HCT116 (cell line): ENCODE results near the gene PGM3. TPM values are rescaled to one million over a fixed set of nuclear protein-coding genes. Genes with fewer than 3 reads are reported as not detected.

Source experiments
- ATAC-seq: fragments of 200-7000 bp; cut with Tn5 transposase; 2 replicates; pipeline ENCODE4 v1.9.1; 2020; ENCODE audit warnings: mild to moderate bottlenecking, moderate library complexity
- BruUV-seq: library from RNA; stranded (reverse); fragments of 400-500 nt; replicated peaks from 2 replicates; lab custom pipeline; 2021; lab: Mats Ljungman, UMichigan
- CTCF ChIA-PET: fragments of 300-600 bp; sonication (Branson Sonifier 250); formaldehyde crosslinking; loops from one replicate; lab custom pipeline; 2021; ENCODE audit warnings: antibody characterized with exemption; lab: Charles Lee
- POLR2A ChIA-PET: fragments of 300-600, 350-600 bp; sonication (Branson Sonifier 250); formaldehyde crosslinking; loops from one replicate; lab custom pipeline; 2021; ENCODE audit warnings: antibody characterized with exemption; lab: Charles Lee
- RAD21 ChIA-PET, 2 experiments: fragments of 300-600 bp; sonication (Branson Sonifier 250); formaldehyde crosslinking; loops; one replicate each; lab custom pipeline; 2023; ENCODE audit warnings: low total read pairs in 2 of 2; ENCODE audit not compliant: uncharacterized antibody in 2 of 2, unreplicated experiment in 2 of 2, low non-redundant PET in 1 of 2; lab: Charles Lee
- DNase-seq: peaks from one replicate; pipeline ENCODE4 v3.0.0-alpha.2; 2010; ENCODE audit warnings: low read depth, low spot score
- H2AFZ ChIP-seq: fragments of 200-600 bp; shearing (Covaris generic), sonication (generic); 2 replicates; pipeline ENCODE4 v1.6.1; 2017; ENCODE audit warnings: low read depth, mixed run types, mixed read lengths, antibody characterized with exemption, low read length; ENCODE audit not compliant: poor library complexity, severe bottlenecking
- H3K27ac ChIP-seq: 2 replicates; pipeline ENCODE4 v1.5.1; 2012; ENCODE audit warnings: low read depth, low read length
- H3K27me3 ChIP-seq: fragments of 200-600 bp; sonication (generic); 2 replicates; pipeline ENCODE4 v1.6.1; 2016; ENCODE audit warnings: mixed run types, low read length, mixed read lengths; ENCODE audit not compliant: insufficient read depth
- H3K36me3 ChIP-seq, 2 experiments: fragments of 200-500 bp in 1 of 2; fragments of 200-600 bp in 1 of 2; sonication (Bioruptor generic) in 1 of 2; sonication (generic) in 1 of 2; 2 replicates each; pipeline versions ENCODE4 v1.5.1 to v1.6.1; 2014 to 2016; ENCODE audit warnings: low read length in 2 of 2, inconsistent platforms in 1 of 2, mixed read lengths in 1 of 2, mixed run types in 1 of 2; ENCODE audit not compliant: insufficient read depth in 2 of 2, control insufficient read depth in 1 of 2
- H3K4me1 ChIP-seq, 2 experiments: fragments of 200-600 bp in 1 of 2; sonication (generic) in 1 of 2; 2 replicates each; pipeline versions ENCODE4 v1.5.1 to v1.6.1; 2012 to 2017; ENCODE audit warnings: low read length in 2 of 2, inconsistent platforms in 1 of 2, mild to moderate bottlenecking in 1 of 2, mixed read lengths in 1 of 2, mixed run types in 1 of 2, moderate library complexity in 1 of 2; ENCODE audit not compliant: insufficient read depth in 2 of 2, control insufficient read depth in 1 of 2
- H3K4me2 ChIP-seq: fragments of 200-600 bp; sonication (generic); 2 replicates; pipeline ENCODE4 v1.6.1; 2017; ENCODE audit warnings: mixed run types, low read length, mixed read lengths
- H3K4me3 ChIP-seq, 2 experiments: fragments of 200-600 bp in 1 of 2; sonication (generic) in 1 of 2; replicated peaks in 1 of 2; 2 replicates each; pipeline ENCODE4 v1.5.1; 2011 to 2016; ENCODE audit warnings: low read length in 2 of 2, control low read depth in 1 of 2, low read depth in 1 of 2, mild to moderate bottlenecking in 1 of 2, mixed read lengths in 1 of 2, mixed run types in 1 of 2
- H3K79me2 ChIP-seq: fragments of 200-600 bp; sonication (generic); 2 replicates; pipeline ENCODE4 v1.6.1; 2017; ENCODE audit warnings: mild to moderate bottlenecking, mixed run types, low read length, moderate library complexity, mixed read lengths; ENCODE audit not compliant: insufficient read depth
- H3K9ac ChIP-seq: fragments of 200-600 bp; sonication (generic); 2 replicates; pipeline ENCODE4 v1.6.1; 2016; ENCODE audit warnings: low read length, mixed read lengths
- H3K9me2 ChIP-seq: fragments of 200-600 bp; sonication (generic), shearing (Covaris generic); 2 replicates; pipeline ENCODE4 v1.6.1; 2017; ENCODE audit warnings: mixed run types, mild to moderate bottlenecking, moderate library complexity; ENCODE audit not compliant: insufficient read depth
- H3K9me3 ChIP-seq, 2 experiments: fragments of 200-500 bp in 1 of 2; fragments of 200-600 bp in 1 of 2; sonication (Bioruptor generic) in 1 of 2; sonication (generic) in 1 of 2; 2 replicates each; pipeline ENCODE4 v1.6.1; 2014 to 2017; ENCODE audit warnings: low read length in 2 of 2, mixed read lengths in 2 of 2, inconsistent platforms in 1 of 2, low read depth in 1 of 2, mild to moderate bottlenecking in 1 of 2, mixed run types in 1 of 2, moderate library complexity in 1 of 2; ENCODE audit not compliant: control insufficient read depth in 1 of 2, insufficient read depth in 1 of 2
- H4K20me1 ChIP-seq: fragments of 200-600 bp; sonication (generic), shearing (Covaris generic); 2 replicates; pipeline ENCODE4 v1.6.1; 2017; ENCODE audit warnings: mixed run types, mild to moderate bottlenecking, moderate library complexity; ENCODE audit not compliant: insufficient read depth
- JUND ChIP-seq: IDR thresholded peaks from 2 replicates; pipeline ENCODE4 v1.6.1; 2012
- MAX ChIP-seq: IDR thresholded peaks from 2 replicates; pipeline ENCODE4 v1.6.1; 2012
- POLR2AphosphoS5 ChIP-seq: IDR thresholded peaks from 2 replicates; pipeline ENCODE4 v1.6.1; 2011; ENCODE audit warnings: mild to moderate bottlenecking, low read depth, low read length, moderate library complexity
- REST ChIP-seq: IDR thresholded peaks from 2 replicates; pipeline ENCODE4 v1.6.1; 2012; ENCODE audit warnings: low read depth
- TCF7L2 ChIP-seq: IDR thresholded peaks from 2 replicates; pipeline ENCODE4 v1.7.0; 2011; ENCODE audit warnings: borderline replicate concordance, inconsistent platforms; ENCODE audit not compliant: insufficient read depth, insufficient read length; ENCODE audit errors: extremely low read depth
- intact Hi-C: fragments of 100-400 bp; cut with micrococcal nuclease; formaldehyde crosslinking; loops from 2 replicates; pipeline ENCODE4 v1.10.0; 2022
- total RNA-seq: library from RNA; stranded (reverse); gene quantifications from one replicate; pipeline ENCODE4 v1.2.1, GENCODE V29; 2021; ENCODE audit not compliant: unreplicated experiment
- TF ChIP-seq, protein P1 (sequence below), 3 experiments: fragments of 200-600 bp in 1 of 3; sonication (generic) in 1 of 3; IDR thresholded peaks in 2 of 3; conservative IDR thresholded peaks in 1 of 3; 2 replicates each; pipeline ENCODE4 v1.5.1; 2012 to 2017; ENCODE audit warnings: low read depth in 2 of 3, low read length in 2 of 3, antibody characterized with exemption in 1 of 3, borderline replicate concordance in 1 of 3, control low read depth in 1 of 3, mild to moderate bottlenecking in 1 of 3, mixed read lengths in 1 of 3, mixed run types in 1 of 3, moderate library complexity in 1 of 3; ENCODE audit not compliant: insufficient read depth in 1 of 3

Gene PGM3
- total RNA-seq, 1 experiment from 2014 or later: 63.5 TPM

DNA sequence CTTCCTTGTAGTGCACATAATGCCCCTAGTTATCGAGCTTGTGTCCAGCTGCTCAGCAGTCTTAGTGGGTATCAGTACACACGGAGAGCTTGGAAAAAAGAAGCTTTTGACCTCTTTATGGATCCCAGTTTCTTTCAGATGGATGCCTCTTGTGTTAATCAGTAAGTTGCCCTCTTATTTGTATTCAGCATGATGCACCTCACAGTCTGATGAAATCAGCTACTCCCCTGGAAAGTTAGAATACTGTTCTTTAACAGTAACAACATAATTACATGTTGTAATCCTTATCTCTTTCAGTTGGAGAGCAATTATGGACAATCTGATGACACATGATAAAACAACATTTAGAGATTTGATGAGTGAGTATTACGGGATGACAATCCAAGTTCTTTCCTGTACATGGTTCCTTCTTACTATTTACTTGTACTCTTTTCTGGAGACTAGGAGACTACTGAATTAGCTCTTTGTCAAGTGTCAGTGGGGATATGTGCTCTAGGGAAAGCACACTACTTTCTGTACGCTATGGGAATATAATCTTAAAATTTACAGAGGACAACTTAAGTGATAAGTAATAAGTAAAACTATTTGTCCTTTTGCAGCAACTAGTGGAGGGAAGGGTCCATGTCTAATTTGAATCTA, 39.1 kb downstream of the PGM3 start:
- RAD21 ChIA-PET: no interaction called here
- no peaks in the 10 kb centered on the region for H4K20me1 ChIP-seq
- H3K36me3 ChIP-seq: 0 out of 4 replicates have a peak, but pooled peaks cover 0 to 3% of the 10 kb centered on the region in 2 experiments
- DNase-seq (no peak), ATAC-seq (no peak)
- no peaks in the 10 kb centered on the region for H3K9me3 ChIP-seq
- no peaks in the 10 kb centered on the region for H3K9me2 ChIP-seq
- no peak overlapping the region for H3K27ac ChIP-seq
- no peak overlapping the region for H3K9ac ChIP-seq
- no peaks in the 10 kb centered on the region for H3K4me1 ChIP-seq
- TF ChIP-seq POLR2AphosphoS5 (no peak), JUND (no peak), MAX (no peak), TCF7L2 (no peak), REST (no peak)
- TF ChIP-seq, protein P1, sequence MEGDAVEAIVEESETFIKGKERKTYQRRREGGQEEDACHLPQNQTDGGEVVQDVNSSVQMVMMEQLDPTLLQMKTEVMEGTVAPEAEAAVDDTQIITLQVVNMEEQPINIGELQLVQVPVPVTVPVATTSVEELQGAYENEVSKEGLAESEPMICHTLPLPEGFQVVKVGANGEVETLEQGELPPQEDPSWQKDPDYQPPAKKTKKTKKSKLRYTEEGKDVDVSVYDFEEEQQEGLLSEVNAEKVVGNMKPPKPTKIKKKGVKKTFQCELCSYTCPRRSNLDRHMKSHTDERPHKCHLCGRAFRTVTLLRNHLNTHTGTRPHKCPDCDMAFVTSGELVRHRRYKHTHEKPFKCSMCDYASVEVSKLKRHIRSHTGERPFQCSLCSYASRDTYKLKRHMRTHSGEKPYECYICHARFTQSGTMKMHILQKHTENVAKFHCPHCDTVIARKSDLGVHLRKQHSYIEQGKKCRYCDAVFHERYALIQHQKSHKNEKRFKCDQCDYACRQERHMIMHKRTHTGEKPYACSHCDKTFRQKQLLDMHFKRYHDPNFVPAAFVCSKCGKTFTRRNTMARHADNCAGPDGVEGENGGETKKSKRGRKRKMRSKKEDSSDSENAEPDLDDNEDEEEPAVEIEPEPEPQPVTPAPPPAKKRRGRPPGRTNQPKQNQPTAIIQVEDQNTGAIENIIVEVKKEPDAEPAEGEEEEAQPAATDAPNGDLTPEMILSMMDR (IDR thresholded peaks at IDR 0.05 in 2 of 3, conservative IDR thresholded peaks at IDR 0.05 in 1 of 3; ENCODE audit: borderline replicate concordance in 1 of 3, insufficient read depth in 1 of 3, low read depth in 2 of 3, low read length in 2 of 3): no peak
- CTCF ChIA-PET: no interaction called here
- no TSS peak for BruUV-seq
- H3K79me2 ChIP-seq: no peaks in the 10 kb centered on the region
- POLR2A ChIA-PET: no interaction called here
- no peak overlapping the region for H3K4me2 ChIP-seq
- intact Hi-C loops: no loop called here
- no peak overlapping the region for H2AFZ ChIP-seq
- H3K4me3 ChIP-seq: no peak overlapping the region
- no peaks in the 10 kb centered on the region for H3K27me3 ChIP-seq
